HL-60/S4 treated with phorbol 12-myristate 13-acetate at 8.2 ng/mL for 4 days and 3 days (cell line): ENCODE measurements around the gene PDE4D.

Experiments used
- in situ Hi-C: fragments of 300-500 bp; cut with MboI; formaldehyde crosslinking; loops from 2 replicates; pipeline ENCODE4 v1.15.0; 2022; ENCODE audit warnings: low sequenced_read_pairs

PDE4D gene

DNA sequence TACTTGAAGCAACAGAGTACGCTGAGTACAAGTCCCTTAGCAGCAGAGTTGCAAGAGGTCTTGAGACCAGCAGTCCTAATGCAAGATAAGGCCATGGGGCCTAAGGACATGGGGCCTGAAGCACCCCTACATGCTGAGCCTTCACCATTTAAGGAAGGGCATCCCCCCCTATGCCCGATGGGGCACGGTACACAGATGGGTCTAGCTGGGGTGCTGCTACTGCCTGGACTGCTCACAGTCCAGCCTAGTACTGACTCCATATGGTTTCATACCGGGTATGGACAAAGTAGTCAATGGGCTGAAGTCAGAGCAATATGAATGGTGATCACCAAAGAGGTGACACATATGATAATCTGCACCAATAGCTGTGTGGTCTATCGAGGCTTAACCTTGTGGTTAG, 178.3 kb downstream of the PDE4D start:
- in situ Hi-C loops, result no loop called here

DNA sequence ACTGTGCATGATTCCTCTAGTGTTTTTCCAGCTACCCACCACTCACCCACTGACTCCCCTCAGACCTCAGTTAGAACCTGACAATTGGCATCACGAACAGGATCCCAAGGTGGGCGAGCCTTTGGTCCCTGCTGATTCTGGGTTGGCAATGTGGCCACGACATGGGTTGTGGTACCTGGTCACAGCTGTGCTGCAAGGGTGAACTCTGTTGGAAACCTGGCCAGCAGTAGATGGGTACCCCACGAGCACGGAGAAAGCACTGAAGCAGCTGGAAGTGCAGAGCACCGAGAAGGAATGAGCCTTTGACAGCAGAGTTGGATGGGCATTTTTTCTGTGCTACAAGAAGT, 180.1 kb downstream of the PDE4D start:
- in situ Hi-C loops, result no loop called here

DNA sequence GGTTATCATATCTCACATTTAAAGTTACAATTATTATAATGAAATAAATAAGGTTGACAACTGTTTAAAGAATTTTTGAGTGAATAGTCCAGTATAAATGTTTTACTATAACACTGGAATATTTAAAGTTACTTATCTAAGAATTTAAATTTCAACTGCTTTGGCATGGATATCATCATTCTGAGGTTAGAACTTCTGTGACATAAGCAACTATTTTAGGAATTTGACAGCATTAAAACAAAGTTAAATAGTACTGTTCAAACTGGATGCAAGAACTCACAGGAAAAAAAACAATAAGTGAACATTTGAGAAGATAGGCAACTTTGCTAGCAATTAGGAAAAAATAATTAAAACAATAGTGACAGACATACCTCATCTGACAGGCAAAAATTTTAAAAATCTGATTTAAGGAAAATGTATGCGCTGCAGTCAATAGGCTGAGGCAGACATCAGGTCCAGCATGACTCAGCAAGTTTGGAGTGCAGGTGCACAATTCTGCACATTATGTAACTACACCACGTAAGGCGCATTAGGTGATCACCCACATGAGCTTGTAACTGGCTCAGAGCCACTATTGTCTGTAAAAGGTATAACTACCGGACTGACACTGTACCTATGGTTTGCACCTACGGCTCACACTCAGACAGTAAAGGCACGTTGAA, 180.6 kb downstream of the PDE4D start:
- in situ Hi-C loops, result no loop called here

DNA sequence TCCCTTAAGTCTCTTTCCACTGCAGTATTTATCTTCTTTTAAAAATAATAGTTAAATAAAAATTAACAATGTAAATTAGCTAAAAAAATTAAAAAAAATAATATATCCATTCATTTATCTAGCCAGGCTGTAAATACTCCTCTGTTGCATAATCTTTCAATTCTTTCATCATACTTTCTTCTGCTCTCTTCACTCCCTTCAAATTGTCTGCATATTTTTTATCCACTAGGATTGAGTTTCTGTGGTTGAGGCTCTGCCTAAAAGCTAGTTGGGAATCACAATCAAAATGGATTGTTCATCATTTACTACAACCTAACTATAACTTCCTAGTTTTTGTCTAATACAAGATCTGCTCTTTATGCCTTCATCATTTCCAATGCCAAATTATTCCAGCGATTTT, 182.2 kb downstream of the PDE4D start:
- in situ Hi-C loops, result no loop called here

DNA sequence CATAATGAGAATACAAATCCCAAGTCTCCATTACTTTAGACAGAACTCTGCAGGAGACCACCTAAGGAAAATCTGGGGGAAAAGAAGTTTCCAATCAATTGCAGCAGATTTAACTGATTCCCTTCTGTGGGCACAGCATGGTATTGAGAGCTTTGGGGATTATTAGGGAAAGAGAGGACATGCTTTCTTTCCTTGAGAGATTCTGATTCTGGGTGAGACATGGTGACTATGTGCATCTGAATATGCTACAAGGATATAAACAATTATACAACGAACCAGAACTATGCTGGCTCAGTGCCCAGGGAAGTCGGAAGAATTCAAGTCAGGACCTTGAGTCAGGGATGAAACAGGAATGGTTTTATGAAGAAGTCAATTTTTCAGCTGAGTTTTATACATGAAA, 183.7 kb downstream of the PDE4D start:
- in situ Hi-C loops, result no loop called here

DNA sequence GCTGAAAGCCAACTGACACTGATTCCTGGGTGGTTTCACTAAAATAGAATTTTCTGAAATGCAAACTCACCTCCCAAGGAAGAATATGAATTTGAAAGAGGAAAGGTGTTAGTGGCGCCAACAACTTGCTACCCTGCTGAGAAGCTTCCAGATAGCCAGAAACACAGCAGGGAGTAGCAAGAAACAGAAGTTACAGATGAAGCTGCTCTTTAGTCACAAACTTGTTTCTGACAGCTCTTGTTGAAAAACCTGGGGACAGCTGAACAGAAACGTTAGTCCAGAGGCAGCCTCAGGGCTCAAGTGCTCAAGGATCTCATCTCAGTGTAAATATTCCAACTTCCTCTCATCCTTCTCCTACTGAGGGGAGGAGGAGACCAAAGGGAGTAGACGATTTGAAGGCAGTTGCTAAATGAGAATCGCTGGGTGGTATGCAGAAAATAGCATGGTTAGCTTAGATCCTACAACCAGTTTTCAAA, 184.1 kb downstream of the PDE4D start:
- in situ Hi-C loops, result no loop called here

DNA sequence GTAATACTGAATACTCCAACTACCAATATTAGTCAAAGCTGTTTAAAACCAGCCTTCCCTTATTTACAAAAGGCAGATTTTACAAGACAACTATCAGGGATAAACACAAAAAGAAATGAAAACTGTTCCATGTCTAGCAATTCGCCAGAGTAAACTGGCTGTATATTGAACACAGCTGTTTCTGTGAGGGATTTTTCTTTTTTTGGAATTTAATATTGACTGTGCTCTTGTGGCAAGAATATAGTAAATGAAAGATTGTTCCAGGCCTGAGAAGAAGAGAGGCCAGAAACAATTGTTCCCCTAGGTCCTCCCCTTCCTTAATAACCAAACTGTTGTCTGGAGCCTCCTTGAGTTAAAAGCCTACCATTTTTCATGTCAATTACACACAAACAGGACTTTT, 188.6 kb downstream of the PDE4D start:
- in situ Hi-C loops, result no loop called here

DNA sequence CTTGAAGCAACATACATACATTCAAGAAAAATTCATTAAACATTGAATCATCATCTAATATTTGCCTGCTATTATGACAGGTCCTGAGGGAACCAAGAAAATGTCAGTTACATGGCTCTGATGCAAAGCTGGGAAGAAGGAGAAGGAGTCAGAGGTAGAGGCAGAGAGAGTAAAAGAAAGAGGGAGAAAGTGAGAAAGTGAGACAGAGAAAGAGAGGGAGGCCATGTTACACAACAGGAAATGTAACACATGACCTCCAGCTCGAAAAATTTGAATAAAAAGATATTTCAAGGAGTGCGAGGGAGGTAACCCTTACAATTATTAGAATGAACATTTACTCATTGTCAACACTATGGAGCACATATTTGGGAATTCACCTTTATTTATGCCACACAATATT, 189.7 kb downstream of the PDE4D start:
- in situ Hi-C loops, result no loop called here

DNA sequence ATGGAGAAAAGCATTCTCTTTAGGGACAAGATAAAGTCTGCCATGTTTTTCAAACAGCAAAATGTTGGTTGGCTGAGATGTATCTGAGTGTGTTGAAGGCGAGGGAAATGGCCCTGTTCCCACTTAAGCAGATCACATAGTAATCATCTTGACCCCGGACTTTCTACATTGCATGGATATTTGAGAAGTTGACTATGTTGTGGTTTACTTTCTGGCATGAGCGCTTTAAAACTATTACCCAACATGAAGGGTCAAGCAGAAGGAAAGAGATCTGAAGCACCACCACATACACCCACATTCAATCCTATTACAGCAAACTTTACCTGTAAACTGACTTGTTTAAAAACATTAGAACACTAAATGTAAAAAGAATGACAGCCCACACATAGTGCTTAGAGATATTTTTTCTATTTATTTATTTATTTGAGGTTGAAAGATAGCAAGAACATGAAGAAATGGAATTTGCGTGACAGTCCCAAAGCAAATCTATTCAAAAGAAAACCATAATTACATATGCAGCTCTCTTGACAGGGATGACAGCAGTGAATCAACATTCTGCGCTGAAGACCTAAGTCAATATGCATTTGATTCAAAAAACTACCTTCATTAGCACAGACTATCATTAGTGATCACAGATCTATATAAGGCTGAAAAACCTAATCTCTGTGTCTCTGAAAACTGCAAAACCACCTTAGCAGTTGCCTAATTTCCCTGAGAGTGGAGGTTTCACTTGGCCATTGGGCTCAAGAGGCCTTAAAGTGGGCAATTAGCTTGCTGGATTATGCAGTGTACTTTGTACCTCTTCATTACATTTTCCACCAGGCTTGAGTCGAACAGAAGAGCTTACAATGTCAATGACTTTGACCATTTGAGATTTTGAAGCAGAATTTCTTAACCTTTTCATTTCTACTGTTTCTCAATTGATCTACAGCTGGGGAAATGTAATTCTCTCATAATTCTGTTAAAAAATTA, 195.0 kb downstream of the PDE4D start:
- in situ Hi-C loops, result no loop called here

DNA sequence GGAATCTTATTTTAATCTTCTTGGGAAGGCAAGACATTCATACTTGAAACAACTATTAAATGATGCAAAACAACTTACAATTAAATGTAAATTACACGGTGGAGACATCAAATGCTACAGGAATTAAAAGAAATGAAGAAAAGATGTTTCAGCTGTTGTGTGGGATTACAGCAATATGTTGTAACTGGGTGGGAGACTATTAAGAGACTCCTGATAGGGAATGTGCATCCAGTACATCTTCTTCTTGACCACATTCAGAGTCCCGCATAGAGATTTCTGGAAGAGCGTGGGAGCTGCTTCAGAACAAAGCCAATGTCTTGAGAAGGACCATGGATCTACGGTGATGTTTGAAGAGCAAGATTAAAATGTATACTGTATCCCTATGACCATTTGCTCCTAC, 199.1 kb downstream of the PDE4D start:
- in situ Hi-C loops, result no loop called here

DNA sequence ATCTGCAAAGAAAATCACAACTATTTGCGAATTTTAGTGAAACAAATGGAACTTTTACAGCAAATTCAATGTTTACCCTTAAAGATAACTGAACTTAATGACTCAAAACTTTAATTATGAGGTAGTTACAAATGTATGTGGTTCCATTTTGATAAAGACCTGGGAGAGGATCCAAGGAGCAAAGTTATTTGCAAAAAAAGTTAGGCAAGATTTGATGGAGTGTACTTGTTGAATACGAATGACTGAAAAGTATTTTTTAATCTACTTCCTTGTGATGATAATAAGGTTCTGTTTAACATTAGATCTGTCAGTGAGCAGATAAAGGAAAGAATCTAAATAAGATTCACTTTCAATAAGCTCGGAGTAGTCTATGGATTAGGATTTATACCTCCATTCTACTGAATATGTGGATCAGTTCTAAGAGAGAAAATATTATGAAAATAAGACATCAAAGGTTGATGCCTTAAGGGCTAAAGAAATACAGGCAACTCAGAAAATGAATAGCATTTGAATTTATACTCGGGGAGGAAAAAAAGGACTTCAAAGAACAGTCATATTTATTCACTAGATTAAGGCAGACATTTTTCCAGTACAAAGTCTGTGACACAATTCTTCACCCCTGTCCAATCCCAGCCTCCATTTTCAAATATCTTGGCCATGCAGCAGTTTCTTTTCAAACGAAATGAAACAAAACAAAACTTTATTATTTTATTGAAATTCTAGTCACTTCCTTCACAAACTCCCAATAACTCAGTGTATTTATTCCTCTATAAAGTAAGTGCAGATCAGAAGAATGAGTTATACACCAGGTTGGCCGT, 199.8 kb downstream of the PDE4D start:
- in situ Hi-C loops, result no loop called here

DNA sequence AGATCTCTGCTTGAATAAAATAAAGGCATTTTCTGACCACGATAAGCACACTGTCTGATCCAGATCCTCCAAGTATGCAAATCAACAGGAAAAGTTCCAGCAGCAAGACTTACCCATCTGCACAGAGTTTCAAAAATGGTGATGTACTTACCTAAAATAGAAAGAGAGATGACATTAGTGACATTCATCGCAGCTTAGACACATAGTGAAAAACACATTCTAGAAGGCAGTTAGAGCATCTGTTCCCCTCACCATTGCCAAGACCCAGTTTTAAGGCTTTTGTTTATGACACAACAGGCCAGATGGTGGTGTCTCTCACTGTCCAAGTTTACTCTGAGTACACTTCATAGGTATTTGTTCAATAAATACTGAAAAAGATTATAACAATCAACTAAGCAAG, 207.7 kb downstream of the PDE4D start:
- in situ Hi-C loops, result no loop called here

DNA sequence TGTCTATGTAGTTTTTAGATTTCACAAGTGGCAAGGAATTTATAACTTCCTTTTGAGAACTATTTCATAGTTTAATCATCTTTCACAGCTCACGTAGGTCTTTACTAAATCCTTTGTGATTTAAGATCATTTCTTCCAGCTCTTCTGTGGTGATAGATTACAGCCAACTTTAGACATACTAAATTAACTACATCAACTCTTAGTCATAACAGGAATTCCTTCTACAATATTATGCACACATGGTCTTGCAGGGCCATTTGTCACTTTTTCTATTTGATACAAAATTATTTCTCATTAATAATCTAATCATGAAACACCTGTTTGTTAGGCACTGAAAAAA, 208.4 kb downstream of the PDE4D start:
- in situ Hi-C loops, result no loop called here

DNA sequence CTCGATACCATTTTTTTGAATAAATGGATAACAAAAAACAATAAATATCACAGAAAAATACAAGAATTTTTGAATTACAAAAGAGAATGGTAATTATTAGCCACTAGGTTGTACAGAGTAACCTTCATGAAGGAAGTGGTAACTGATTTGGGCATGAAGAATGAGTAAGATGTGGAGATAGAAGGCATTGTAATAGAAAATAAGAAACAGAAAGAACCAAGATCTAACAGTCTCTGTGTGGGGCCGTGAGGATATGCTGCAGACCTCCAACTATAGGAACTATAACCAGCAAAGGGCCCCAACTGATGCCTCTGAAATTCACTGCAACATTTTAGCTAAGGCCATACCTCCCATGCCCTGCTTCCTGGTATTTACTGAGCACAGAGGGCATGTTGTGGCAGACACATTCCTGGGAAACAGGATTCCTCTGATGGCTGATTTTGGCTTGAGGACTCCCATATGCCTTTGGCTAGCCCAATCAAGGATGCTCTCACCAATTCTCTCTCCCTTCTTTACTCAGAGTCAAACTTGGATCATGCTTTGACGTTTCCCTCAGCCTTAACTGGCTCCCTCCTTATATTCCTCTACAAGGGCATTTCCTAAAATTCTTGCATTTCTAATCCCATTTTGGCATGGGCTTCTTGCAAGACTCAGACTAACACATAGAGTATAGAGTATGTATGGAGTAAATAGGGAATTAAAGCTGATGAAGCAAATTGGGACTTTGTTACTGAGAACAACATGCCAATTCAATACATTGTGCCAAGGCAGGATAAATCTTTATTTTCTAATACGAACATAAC, 208.9 kb downstream of the PDE4D start:
- in situ Hi-C loops, result no loop called here

DNA sequence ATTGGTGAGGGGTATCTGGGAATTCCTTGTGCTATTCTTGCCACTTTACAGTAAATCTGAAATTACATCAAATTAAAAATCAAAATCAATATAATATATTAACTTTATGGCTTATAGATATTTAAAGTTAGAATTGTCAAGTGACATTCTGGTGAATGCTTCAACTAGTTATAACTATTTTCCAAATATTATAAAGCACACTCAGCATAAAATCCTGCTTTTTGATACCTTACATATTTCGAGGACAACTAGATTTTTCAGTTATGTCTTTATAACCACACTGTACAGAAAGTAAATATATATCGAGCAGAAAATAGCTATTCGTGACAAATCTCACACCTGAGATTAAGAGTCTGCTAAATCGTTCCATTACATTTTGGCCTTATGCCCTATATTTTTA, 210.2 kb downstream of the PDE4D start:
- in situ Hi-C loops, result no loop called here

DNA sequence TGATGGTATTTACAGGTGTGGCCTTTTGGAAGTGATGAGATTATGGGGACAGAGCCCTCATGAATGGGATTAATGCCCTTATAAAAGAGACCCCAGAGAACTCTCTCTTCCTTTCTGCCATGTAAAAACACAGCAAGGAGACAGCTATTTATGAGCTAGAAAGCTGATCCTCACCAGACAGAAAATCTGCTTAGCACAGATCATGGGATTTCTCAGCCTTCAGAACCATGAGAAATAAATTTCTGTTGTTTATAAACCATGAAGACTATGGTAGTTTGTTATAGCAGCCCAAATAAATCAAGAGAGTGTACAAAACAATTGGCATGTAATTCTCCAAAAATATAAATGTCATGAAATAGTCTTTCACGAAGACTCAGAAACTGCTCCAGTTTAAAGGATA, 211.0 kb downstream of the PDE4D start:
- in situ Hi-C loops, result no loop called here

DNA sequence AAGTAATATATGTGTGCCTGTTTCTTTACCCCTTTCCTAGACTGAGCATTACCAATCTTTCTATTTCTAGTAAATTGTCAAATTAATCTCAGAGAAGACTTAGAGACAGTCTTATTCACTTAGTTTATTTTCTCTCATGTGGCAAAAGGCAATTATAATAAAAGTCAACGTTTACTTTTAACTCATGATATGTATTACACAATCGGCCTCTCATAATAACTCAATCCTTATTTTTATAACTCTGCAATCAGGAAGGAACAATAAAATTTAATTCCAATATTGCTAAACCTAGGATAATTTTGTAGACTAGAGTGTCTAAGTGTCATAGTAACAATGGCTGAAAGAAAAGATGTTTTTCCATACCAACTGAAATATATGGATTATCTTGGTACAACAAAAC, 214.6 kb downstream of the PDE4D start:
- in situ Hi-C loops, result no loop called here

DNA sequence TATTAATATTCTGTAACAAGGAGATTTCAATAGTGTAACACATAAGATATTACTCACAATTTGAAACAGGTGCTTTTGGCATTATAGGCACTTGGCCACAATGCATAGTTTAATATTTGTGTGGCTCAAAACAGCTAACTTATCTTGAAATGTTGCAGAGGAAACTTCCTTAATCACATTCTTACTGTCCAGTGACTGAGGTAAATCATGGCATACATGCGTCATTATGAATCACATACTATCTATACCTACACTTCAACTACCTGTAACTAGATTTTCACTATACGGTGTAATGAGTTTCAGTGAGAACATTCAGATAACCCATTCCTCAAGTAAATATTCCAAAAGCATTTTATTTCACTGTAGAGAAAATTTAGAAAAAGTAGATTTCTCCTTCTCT, 218.8 kb downstream of the PDE4D start:
- in situ Hi-C loops, result no loop called here

DNA sequence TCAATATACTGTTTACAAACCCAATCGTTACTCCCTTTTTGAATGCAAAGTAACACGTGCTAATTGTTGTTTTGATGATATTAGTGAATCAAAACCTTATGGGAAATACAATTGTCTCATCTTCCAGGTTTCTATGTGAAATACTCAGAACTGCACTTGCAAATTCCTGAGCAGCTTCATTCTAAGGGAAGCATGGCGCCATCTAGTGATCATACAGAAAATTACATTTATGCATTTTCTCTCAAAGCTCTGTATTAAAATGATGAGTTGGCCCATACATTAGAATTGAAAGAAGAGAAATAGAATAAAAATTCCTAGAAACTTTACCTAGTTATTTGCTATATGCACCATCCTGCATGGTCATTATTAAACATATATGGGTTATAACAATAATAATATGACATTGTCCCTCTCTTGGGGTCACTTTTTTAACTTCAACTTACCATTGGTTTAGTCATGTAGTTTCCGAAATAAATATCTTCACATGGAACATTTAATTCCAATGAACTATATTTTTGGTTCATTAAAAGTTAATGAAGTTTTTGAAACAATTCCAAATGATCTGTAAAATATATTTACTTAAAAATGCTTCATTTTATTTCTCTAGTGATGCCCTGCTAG, 220.0 kb downstream of the PDE4D start:
- in situ Hi-C loops, result no loop called here

DNA sequence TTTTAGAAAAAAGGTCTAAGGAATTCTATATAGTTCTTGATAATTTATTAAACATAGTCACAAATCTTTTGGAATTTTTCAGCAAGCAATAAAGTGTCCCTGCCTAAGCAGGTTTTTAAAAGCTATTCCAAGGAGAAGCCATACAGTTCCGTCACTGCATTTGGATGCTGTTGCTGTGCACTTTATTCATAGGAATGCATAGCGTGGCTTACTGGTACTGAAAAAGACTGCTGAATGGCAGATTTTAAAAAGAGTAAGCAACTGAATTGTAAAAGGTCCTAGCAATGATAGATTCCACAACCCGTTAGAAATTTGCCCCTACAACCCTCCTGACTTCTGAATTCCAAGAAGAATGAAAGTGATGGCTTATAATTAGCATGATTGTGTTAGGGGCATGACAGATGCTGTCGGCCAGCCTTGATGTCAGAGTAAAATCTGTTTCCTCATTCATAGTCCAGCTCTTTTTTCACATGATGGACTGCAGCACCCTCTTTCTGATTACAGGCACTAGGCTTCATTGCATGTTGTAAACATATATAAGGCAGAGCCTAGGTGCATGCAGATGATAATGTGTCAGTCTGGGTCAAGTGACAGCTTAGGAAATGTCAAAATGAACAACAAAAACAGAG, 227.0 kb downstream of the PDE4D start:
- in situ Hi-C loops, result no loop called here
